GM21447 (cell line): ENCODE measurements around the gene TTC33.
"Not testable (repeated sequence)": the region's sequence is repeated elsewhere in the genome, so short reads cannot be mapped to it uniquely, and the experiment has no call there.

Experiments
- ATAC-seq: cut with Tn5 transposase; IDR thresholded peaks from one replicate; pipeline ENCODE4 v1.9.1; 2021; ENCODE audit not compliant: unreplicated experiment

The TTC33 gene

DNA sequence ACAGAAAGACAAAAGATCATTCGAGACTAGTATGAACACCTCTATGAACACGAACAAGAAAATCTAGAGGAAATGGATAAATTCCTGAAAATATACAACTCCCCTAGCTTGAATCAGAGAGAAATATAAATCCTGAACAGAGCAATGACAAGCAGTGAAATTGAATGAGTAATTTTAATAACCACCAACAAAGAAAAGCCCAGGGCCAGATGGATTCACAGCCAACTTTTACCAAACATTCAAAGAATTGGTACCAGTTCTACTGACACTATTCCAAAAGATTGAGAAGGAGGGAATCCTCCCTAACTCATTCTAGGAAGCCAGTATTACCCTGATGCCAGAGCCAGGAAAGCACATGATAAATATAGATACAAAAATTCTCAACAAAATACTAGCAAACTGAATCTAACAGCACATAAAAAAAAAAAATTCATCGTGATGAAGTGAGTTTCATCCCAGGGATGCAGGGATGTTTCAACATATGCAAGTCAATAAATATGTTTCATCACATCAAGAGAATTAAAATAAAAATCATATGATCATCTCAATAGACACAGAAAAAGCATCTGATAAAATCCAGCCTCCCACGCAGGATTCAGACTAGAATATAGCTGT is 101.3 kb downstream of the TTC33 start:
- no peak for ATAC-seq

DNA sequence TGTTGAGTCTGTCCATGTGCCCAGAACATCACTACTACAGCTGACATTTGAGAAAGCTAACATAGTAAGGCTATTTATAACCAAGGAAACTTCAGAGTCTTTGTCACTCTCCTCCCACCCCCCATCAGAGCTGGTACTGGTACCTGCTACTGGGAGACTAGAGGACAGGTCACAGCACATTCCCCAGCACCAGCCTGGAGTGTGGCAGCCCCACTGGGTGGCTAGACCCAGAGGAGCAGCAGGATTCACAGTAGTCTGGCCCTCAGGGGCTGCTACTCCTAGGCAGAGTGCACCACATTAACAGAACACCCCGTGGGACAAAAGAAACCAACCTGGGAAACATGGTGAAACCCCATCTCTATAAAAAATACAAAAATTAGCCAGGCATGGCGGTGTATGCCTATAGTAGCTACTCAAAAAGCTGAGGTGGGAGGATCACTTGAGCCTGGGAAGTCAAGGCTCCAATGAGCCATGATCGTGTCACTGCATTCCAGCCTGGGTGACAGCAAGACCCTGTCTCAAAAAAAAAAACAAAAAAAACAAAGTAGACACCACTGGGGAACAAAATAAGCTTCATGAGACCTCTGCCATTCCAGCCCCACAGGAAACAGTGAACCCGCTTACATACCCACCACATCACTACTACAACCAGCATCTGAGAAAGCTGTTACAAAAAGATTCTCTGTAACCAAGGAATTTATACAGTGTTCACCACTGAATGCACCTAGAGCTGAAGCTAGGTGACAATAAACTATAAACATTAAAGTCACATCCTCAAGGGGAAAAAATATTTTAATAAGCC is 102.3 kb downstream of the TTC33 start:
- ATAC-seq, result no peak

DNA sequence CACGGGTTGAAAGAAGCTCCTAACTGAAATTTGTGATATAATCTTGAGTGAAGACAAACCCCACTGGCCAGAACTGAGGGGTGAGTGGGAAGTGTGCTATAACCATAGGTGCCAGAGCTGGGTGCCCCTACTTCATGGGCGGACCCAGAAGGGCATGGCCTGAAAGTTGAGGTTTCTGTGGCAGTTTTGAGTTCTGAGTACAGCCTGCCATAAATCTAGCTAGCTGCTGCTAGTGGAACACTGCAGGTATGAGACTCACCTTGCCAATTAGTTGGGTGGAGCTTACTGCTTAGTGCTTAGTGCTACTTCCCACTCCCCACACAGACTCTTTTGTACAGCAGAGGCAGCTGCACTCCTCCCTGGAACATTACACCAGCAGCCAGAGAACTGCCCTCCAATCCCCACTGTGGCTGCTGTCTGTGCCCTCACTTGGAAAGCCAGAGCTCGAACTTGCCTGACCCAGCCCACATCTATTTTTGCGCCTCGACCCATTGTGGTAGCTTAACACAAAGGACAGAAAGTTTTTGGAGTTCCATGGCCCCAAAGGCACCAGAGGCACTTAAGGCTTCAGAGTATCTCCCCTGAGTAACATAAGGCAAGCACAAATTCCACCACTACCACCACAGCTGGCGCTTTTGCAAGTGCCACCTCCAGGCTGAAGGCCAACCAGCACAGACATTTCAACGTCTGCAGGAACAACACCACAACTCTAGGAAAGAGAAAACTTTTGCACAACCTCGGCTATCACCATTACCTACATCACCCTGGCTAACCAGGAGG is 103.1 kb downstream of the TTC33 start:
- ATAC-seq, result no peak

DNA sequence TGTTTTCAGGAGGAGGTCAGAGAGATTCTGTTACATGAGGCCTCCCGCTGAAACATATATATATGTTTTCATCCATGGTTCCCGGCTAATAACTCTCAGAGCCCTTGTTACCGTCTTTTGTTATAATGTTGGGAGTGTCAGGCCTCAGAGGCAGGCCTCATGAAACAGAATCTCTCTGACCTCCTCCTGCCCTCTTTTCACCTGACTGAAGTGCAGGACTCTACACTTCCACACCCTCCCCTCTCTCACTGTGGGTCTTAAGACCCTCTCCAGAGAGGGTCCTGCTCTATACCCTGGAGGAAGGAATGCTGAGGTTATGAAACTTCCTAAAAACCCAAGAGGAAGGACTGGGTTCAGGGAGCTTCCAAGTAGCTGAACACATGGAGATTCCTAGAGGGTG is 104.6 kb downstream of the TTC33 start:
- no peak for ATAC-seq

DNA sequence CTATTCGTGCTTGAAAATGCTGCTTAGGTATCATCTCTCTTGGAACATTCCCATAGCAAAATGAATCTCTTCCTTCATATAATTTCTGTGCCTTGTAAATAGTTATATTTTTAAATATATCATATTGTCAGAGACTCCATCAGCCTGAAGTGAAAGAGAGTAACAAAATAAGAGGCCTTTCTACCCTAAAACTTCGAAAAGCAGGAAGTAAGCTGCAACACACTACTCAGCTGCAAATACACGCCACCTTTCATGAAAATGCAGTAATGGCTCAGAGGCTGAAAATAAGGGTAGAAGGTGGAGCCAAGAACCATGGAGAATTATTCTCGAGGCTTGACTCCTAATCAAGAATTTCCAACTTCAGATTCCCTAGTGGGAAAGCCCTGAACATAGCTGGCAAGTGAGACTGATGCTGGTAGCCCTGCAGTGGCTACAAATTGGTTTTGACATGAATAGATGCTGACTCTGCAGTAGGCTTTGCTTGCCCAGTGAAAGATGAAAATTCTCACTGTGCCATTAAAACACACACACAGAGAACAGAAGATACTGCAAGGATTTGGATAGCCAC is 106.2 kb downstream of the TTC33 start:
- ATAC-seq, result no peak

DNA sequence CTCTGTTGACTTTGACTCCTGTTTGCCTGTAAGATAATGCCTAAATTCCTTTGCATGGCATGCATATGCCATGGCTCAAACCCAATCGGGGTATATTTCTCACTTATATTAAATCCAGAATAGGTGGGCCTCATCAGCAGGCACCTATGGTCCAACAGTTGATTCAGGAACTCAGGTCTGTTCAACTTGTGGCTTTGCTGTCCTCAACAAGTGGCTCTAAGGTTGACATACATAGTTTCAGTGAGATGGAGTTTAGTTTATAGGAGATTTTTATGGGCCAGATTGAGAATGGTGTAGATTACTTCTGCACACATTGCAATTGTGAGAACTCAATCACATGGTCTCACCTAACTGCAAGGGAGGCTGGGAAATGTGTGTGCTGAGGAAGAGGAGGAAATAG is 107.6 kb downstream of the TTC33 start:
- no peak for ATAC-seq

DNA sequence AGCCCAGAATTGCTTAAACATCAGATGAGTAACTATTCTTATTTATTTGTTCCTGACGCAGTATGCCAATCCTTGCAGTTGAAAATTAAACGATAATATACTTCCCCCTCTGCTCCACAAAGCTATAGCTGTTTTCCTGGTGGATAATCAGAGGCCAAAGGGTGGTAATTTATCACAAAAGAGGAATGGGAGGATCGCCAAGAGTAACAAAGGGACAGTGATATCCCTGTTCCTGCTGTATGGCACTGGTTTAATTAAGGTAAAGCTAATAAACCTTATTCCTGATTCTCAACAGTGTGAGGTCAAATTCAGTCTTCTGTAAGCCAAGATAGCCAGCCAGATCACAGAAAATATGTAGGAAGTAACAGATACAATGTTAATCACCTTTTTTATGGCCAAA is 109.5 kb downstream of the TTC33 start:
- no peak for ATAC-seq

DNA sequence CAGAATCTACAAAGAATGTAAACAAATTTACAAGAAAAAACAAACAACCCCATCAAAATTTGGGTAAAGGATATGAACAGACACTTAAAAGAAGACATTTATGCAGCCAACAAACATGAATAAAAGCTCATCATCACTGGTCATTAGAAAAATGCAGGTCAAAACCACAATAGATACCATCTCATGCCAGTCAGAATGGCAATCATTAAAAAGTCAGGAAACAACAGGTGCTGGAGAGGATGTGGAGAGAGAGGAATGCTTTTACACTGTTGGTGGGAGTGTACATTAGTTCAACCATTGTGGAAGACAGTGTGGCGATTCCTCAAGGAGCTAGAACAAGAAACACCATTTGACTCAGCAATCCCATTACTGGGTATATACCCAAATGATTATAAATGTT is 116.2 kb downstream of the TTC33 start:
- ATAC-seq, result not testable (repeated sequence)

DNA sequence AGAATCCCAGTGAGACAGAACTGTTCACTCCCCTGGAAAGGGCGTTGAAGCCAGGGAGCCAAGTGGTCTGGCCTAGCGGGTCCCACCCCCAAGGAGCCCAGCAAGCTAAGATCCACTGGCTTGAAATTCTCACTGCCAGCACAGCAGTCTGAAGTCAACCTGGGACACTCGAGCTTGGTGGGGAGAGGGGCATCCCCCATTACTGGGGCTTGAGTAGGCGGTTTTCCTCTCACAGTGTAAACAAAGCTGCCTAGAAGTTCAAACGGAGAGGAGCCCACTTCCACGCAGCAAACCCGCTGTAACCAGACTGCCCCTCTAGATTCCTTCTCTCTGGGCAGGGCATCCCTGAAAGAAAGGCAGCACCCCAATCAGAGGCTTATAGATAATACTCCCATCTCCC is 121.2 kb downstream of the TTC33 start:
- no peak for ATAC-seq

DNA sequence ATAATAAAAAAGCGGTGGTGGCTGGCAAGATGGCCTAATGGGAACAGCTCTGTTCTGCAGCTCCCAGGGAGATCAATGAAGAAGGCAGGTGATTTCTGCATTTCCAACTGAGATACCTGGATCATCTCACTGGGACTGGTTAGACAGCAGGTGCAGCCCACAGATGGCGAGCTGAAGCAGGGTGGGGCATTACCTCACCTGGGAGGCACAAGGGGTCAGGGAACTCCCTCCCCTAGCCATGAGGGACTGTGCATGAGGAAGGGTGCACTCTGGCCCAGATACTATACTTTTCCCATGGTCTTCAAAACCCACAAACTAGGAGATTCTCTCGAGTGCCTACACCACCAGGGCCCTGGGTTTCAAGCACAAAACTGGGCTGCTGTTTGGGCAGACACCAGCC is 121.6 kb downstream of the TTC33 start:
- ATAC-seq, result no peak

DNA sequence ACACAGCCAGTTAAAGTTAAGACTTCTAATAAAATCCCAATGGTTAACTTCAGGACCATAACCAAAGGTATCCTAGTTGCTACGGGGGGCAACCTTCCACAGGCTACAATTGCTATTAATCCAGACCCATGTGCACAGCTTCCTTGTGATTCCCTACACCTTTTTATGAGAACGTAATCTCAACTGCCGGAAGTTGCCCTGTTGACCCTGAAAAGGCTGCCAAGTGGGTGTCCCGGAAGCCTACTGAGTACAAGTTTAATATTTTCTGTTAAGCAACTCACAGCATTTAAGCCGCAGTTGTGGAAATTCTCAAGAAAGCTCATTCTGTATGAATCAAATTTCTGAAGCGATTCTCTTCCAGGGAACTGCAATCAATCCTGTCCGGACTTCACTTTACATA is 124.5 kb downstream of the TTC33 start:
- no peak for ATAC-seq

DNA sequence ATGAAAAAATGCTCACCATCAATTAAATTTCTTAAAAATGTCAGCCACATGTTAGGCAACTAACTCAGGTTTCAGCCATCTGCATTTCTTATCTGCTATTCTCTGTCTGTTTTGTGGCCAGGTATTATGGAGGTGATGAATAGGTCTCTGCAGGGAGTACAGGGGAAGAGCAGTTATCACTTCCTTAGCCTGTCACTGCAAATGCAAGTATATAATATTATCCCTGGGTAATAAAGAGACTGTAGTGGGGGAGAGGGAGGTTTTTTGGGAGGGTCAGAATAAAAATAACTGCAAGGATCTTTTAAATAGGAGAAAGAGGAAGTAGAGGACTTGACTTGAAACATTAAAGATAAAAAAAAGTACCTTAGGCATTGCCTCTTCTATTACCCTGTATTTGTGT is 125.6 kb downstream of the TTC33 start:
- no peak for ATAC-seq

DNA sequence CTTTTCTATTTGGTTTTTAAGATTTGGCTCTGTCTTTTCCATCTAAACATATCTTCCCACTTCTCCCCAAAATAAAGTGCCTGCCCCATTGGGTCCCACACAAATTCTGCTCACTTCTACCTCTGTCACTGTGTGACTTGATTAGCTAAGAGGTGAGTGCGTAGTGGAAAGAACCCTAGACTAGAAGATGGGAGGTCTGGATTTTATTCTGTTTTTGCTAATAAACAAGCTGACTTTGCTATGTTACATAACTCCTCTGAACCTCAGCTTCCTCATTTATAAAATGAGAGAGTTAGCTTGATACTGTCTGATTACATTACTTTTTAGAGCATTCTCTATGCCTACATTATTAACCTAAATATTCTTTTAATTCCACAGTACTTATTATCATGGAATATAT is 127.4 kb downstream of the TTC33 start:
- ATAC-seq, result no peak

DNA sequence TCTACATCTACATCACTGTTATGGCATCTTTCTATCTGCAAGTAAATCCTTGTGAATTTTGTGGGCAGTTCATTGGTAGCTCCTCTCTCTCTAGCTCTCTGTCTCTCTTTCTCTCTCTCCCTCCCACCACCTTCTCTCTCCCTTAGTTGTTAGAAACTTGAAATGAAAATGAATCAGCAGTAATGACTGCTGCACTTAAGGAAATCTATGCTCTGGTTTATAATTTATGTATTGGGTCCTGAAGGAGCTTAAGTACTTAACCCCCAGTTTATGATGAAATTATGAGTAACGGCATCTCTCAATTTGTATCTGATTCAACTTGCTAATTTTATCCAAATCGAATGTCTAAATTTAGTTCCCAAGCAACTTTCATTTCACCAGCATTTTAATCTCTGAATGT is 128.1 kb downstream of the TTC33 start:
- no peak for ATAC-seq

DNA sequence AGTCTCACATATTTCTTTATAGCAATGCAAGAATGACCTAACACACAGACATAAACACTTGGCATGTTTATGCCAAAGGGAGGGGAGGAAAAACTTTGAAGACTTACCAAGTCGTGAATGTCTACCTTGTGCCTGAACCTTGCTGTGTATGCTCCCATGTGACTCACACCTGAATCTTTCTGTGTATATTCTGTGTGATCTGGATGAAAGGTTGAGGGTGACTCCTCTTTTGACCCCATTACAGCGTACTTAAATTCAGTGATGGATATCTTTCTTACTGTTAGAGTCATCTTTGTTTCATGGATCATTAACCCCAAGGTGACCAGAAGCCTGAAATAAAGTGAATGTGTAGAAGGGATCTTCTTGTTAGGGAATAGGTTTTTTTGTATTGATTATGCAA is 129.0 kb downstream of the TTC33 start:
- ATAC-seq, result no peak

DNA sequence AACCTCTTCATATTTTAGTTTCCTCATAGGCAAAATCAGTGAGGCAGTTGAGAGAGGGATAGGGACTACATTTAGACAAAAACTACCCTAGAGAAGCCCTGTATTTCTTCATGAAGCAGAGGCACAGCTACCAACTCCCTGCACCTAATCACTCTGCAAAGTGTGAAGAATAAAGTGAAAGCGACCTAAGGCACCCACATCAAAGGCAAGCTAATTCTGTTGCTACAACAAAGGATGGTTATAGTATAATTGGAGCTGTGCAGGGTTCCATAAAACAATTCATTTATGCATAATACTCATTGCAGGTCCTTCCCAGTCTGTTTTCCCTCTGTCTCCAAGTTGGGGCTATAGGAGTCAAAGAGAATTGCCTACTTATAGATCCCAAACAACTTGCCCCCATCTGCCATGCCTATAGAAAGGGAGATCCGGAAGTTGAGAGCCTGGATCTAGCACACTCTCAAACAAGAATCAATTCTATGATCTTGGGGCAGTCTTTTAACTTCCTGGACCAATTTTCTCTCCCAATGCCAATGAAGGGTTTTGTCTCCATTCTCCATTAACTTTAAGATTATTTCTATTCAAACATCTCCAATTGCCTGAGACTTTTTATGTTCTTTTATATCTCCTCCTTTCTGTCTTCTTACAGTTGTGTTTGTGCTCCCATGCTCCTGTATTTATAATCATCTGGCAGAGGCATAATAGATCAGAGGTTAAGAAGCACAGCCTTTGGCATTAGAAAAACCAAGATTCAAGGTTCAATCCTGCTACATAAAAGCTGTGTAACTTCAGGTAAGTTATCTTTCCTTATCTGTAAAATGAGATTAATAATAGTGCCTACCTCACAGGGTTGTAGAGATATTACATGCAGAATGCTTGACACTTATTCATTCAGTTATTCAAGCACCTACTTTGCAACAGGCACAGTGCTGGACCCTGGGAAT is 132.0 kb downstream of the TTC33 start:
- ATAC-seq, result no peak

DNA sequence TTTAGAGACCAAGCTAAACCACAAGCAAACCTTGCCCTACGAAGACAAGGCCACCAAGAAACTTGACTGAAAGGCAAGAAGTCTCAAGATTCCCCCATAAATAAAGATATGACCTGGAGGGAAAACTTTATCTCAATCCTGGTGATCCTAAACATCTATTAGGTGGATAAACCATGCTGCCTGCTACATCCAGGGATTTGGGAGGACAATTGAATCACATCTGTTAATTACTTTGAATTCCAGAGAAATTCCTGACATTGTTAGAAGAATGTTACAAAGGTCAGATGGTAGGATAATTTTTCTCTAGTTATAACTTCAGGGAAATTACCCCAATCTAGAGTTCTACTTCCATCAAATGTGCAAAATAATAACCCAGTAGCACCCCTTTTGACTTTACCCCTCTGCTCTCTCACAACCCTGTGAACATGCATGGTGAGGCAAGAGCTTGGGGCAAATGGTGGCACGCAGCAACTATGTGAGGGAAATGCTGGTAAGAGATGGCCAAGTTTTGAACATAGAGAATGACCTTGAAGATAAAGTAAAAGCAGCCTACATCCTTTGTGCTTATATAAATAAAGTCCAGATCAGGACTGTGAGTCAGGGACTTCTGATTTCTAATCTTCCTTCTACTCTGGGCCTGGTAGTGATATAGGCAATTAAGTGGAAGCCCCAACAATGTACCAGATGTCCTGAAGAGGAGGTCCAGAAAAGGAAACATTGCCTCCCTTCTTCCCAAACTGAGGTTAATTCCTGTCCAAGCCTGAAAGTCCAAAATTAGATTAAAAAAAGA is 133.1 kb downstream of the TTC33 start:
- ATAC-seq, result no peak

DNA sequence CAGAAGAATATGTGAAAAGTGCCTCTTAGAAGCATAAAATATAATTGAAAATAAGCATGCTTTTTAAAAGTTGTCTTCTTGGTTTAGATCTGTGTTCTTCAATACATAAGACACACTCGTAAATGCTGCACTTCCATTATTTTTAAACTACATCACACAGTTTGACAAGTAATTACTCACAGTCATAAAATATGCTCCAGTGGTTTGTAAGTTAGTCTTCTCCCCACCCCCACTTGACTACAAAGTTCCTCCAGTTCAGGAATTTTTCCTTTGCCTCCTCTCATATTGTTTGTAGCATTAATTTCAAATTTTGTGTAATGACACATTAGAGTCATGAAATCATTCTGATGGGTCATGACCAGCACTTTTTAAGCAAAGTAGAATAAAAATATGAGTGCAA is 136.3 kb downstream of the TTC33 start:
- ATAC-seq, result no peak

DNA sequence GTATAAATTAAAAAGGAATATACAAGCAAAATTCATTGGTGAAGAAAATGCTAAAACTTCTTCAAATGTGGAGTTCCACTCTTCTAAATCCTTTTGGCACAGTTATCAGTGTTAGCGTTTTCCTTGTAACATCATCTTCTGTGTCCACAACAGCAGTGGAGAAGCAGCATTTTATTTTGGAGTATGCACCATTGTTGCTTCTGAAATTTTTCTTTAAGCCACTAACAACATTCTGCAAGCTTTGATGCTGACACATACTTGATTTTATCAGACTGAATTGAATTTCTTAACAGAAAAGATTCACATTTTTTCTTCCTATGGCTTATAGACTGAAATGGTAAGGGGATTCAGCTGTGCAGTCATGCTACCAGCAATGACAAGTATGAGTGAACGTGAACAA is 136.8 kb downstream of the TTC33 start:
- no peak for ATAC-seq

DNA sequence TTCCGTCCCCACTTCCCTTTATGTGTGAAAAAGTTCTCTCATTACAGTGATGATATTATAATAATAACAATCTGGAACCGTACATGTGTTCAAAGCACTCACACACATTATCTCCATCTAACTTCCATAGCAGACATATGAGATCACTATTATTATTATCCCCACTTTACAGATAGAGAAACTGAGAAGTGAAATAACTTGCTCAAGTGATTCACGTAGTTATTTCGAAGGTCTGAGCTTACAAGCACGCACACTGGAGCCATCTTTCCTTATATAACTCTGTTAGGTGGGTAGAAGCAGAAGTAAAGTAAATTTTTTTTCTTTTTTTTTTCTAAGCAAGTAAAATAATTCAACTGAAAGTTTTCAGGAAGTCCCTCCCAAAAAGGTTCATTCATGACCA is 139.0 kb downstream of the TTC33 start:
- no peak for ATAC-seq
